GM10847 (cell line): ENCODE data around the gene ROR2.

ENCODE experiments used
- POLR2A ChIP-seq: IDR thresholded peaks from 2 replicates; pipeline ENCODE4 v1.6.1; 2011; ENCODE audit not compliant: insufficient read length; ENCODE audit errors: extremely low read depth

The ROR2 gene

DNA sequence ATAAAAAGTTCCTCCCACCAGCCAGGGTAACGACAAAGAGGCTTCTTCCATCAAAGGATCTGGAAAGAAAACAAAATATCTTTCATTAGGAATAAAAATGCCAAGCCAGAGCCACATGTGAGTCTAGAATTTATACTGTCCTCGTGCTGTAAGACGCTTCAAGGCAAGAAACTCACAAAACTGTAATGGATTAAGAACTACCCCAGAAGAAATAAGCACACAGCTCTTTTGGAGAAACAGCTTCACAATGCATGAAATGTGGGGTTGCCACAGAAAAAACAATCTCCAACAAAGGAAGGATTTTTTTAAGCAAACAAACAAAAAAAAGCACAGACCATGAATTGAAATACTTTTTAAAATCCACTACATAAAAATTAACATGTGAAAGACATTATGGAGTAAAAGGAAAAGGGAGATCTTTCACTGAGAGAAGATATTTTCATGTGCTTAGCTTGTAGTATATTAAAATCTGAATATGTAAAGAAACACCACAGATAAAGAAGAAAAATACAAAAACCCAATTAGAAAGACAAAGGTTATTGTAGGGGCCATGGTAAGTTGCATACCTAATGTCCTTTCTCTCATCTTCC lies 385.9 kb downstream of the ROR2 start:
- no peak for TF ChIP-seq POLR2A

DNA sequence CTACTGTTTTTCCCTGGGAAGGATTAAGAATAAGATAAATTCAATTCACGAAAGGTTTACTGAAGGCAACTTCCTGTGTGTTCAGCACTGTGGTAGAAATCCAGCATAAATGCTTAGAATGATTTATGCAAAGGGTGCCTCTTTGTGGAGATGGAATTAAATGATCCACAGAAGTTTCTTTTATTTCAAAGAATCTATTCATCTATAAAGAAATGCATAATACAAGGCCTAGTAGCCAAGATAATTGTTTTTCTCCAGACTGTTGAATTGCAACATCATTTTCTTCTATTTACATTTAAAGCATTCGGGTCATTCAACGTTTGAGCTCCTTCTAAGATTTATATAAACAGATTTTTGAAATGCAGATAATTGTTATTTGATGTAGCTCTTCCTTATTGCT lies 387.6 kb downstream of the ROR2 start:
- TF ChIP-seq POLR2A: no peak

DNA sequence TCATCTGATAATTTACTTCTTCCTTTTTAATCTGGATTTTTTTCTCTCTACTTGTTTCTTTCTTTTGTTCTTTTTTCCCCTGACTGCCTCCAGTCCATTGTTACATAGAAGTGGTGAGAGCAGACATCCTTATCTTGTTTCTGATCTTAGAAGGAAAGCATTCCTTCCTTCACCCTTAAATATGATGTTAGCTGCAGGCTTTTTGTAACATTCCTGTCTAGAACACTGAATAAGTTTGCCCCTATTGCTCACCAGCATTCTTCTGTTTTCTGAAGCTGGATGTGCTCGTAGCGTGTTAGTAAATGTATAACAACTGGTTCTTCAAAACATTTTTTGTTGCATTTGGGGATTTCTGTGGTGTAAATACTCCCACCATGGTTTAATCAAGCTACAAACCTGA lies 389.7 kb downstream of the ROR2 start:
- no peak for TF ChIP-seq POLR2A

DNA sequence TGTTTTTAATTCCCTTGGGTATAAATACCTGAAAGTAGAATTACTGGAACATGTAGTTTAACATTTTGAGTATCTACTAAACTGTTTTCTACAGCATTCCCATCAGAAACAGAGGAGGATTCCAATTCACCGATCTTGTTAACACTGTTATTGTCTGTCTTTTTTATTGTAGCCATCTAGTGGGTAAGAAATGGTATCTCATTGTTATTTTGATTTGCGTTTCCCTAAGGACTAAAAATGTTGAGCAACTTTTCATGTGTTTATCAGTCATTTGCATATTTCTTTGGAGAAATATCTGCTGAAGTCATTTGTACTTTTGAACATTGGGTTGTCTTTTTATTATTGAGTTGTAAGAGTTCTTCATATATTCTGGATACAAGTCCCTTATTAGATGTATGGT lies 391.1 kb downstream of the ROR2 start:
- TF ChIP-seq POLR2A: no peak

DNA sequence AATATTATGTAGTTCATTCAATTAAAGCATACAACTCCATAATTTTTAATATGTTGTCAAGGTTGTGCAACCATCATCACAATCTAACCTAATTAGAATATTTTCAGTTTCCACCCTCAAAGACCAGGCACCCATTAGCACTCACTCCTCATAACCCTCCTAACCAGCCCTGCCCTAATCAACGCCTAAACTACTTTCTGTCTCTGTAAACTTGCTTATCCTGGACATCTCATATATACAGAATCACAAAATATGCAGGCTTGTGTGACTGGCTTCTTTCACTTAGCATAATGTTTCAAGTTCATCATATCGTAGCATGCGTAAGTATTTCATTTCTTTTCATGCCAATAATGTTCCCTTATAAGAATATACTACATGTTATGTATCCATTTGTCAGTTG lies 391.6 kb downstream of the ROR2 start:
- TF ChIP-seq POLR2A: no peak

DNA sequence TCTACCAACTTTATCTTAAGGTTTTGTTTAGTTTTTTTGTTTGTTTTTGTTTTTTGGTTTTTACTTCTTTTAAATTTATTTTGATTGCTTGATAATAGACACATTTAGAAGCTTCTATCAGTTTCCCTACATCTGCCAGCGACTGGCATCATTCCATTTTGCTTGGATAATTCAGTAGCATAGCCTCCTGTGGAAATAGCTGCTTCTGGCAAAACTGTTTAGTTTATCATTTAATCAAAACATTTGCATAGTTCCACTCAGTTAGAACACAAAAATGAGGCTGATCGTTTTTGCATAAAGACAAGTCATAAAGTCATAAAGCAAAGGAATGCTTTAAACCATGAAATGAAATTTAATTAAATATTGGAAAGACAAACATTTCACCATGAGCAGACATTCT lies 392.7 kb downstream of the ROR2 start:
- TF ChIP-seq POLR2A: no peak

DNA sequence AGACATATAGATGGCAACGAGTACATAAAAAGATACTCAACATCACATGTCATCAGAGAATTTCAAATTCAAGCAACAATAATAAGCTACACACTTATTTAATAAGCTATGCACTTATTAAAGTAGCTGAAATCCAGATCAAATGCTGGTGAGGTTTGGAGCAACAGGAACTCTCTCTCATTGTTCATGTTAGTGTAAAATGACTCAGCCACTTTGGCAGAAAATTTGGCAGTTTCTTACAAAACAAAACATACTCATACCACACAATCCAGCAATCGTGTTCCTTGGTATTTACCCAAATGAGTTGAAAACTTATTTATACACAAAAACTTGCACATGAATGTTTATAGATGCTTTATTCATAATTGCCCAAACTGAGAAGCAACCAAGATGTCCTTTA lies 394.9 kb downstream of the ROR2 start:
- TF ChIP-seq POLR2A: no peak

DNA sequence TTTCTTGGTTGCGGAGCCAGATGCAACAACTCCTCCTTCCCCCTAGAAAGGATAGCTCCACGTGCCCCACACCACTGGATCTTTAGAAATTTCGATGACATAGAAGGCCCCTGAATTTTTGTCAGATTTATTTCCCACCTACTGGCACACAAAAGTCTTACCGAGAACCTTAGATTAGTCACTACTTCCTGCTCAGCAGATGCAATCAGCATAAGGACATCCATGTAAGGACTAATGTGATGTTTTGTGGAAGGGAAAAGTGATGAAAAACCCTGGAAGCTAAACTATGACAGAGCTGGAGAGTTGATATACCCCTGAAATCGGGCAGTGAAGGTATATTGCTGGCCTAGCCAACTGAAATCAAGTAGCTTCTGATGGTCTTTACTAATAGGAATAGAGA lies 400.9 kb downstream of the ROR2 start:
- TF ChIP-seq POLR2A: no peak

DNA sequence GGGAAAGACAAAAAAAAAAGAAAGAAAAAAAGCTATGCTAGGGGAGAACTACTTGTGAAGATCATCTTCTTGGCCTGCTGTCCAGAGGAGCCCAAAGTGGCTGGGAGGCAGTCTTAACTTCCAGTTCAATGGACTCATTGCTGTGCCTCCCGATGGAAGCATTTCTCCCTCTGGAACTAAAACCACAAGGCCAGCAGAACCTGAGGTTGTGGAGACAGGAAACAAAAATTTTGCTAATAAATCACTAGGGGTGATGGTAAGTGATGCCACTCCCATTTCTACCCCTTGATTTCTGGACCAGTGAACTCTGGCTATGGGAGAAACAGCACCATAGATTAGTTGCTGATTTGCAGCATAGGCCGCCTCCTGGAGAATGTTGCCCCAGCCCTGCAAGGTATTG lies 402.9 kb downstream of the ROR2 start:
- TF ChIP-seq POLR2A: no peak

DNA sequence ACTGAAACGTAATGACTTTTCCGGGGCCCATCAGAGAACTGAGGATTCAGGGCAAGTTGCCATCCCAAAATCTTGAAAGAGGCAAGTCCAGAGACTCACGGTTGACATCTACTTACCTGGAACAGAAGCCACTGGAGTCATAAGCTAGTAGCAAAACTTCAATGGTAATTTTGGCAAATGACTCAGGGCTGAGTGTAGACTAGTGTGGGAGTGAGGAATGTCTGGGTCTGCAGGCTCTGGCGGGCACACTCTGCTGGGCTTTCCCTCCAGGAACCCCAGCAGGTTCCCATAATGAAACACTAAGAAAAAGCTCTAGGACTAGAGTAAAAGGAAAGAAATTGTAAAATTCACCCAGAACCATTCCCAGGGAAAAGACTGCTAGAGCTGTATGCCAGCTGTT lies 403.5 kb downstream of the ROR2 start:
- TF ChIP-seq POLR2A: no peak

DNA sequence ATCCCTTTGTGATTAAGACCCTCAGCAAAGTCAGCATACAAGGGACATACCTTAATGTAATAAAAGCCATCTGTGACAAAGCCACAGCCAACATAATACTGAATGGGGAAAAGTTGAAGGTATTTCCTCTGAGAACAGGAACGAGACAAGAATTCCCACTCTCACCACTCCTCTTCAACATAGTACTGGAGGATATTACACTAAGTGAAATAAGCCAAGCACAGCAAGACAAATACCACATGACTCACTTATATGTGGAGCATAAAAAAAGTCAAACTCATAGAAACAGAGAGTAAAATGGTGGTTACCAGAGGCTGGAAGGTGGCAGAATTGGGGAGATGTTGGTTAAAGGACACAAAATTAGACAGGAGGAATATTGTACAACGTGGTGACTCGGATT lies 408.3 kb downstream of the ROR2 start:
- no peak for TF ChIP-seq POLR2A

DNA sequence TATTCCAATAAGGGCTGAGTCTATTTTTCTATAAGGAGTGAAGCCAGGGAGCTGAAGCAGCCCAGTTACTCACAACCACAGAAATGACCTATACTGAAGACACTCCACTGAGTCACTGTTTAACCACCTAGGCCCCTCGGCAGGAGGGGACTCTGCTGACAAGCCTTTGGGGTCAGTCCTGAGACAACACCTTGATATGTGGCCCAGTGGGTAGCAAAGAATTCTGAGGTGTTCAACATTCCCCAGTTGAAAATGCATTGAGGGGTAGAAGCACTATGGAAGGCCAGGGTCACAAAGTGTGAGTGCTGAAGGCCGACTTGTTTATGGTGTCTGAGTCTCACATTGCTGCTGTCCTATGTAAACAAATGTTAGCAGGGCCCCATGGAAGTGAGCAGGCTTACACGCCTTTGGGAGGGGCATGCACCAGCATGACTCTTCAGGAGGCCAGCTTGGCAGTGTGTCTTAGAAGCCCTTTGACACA lies 413.8 kb downstream of the ROR2 start:
- TF ChIP-seq POLR2A: no peak

DNA sequence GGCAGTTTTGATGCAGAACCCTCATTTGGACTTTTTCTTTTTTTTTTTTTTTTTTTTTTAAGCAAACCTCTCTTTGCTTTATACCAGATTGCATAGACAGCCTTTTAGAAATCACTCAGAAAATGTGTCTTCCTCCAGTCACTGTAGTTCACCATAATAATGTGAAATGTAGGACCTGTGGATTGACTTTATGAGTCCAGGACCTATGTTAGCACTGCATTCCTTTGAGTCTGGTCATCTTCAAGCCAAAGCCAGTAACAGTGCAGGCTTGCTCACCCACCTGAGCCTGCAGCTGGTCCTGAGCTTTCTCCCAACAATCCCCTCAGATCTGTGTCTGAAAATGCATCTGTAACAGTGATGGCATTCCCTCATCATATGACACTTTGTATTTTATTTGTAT lies 415.7 kb downstream of the ROR2 start:
- no peak for TF ChIP-seq POLR2A

DNA sequence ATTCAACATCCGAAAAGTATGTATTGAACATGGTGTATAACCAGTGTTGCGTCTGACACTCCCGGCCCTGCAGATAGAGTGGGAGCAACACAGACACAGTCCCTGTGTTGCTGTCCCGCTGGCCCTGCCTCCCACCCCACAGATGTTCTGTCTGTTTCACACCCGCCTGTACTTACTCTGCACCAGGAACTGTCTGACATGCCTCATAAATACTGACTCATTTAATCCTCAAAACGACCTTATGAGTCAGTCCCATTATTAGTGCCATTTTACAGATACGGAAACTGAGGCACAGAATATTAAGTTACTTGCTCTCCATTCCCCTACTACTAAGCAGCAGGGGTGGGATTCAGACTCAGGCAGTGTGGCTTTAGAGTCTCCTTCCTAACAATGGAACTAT lies 416.6 kb downstream of the ROR2 start:
- TF ChIP-seq POLR2A: no peak

DNA sequence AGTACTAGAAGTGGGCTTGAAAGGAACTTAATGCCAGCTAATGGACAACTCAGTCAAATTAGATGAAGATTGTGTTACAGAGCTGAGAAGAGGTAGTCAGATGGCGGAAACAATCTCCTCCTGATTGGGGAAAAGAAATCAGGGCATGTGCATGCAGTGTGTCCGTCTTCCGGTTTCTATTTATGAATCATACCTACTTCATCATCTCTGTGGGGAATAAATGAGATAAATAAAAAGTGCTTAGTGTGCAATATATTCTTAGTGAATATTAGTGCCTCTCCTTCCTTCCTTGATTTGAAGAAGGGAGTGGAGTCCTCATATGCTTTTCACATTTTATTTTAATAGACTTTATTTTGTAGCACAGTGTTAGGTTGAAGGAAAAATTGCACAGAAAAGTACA lies 417.7 kb downstream of the ROR2 start:
- TF ChIP-seq POLR2A: no peak

DNA sequence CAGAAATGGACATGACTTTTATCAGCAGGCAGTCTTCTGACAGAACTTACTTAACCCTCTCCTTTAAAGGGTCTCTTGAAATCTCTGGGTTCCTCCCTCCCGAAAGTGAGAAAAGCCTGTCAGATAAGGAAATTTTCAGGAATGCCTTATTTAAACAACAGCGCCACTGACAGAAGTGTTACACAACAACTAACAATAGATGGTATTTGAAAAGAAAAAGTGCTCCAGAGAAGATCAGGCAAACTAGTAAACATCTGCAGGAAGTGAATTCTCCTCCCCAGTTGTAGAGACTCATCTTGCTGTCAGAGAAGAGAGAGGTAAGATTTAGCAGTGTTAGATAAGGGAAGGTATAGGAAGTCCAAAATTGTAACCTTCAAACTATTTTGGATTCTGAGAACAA lies 419.2 kb downstream of the ROR2 start:
- no peak for TF ChIP-seq POLR2A

DNA sequence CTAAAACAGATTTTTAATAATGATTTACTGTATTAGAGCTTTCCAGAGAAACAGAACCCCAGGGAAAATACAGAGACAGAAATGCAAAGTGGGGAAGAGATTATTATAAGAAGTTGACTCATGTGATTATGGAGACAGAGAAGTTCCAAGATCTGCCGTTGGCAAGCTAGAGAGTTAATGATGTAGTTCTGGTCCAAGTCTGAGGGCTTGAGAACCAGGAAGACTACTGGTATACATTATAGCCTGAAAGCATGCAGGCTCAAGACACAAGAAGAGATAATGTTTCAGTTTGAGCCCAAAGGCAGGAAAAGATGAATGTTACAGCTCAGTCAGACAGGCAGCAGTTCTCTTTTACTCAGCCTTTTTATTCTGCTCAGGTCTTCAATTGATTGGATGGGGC lies 427.5 kb downstream of the ROR2 start:
- no peak for TF ChIP-seq POLR2A
